Measurements from ENCODE around the gene CHST5. TPM values are rescaled to one million over a fixed set of nuclear protein-coding genes. Genes with fewer than 3 reads are reported as not detected.
A peak's percentile ranks its signal among the peaks of the same experiment; 100 is the strongest.

CHST5 gene
- total and polyA plus RNA-seq, 2 of the 13 experiments (the other 11 are each of a cell fraction or from before 2014, with no cell fraction given), result 0.05 TPM; not detected in 1

- TF ChIP-seq ZNF142 (CRISPR knock-in tag; IDR thresholded peaks at IDR 0.05) (no peak), ZNF644 (CRISPR knock-in tag; IDR thresholded peaks at IDR 0.05; ENCODE audit: low read depth) (peak; percentile 70; the same call in 1 of the 2 replicates), ZNF432 (CRISPR knock-in tag; IDR thresholded peaks at IDR 0.05; ENCODE audit: borderline replicate concordance) (no peak), SKIL (CRISPR knock-in tag; IDR thresholded peaks at IDR 0.05; ENCODE audit: borderline replicate concordance) (no peak), SNAI1 (CRISPR knock-in tag; IDR thresholded peaks at IDR 0.05; ENCODE audit: borderline replicate concordance) (no peak), REL (CRISPR knock-in tag; conservative IDR thresholded peaks at IDR 0.05) (no peak)
- TF ChIP-seq, protein P1, sequence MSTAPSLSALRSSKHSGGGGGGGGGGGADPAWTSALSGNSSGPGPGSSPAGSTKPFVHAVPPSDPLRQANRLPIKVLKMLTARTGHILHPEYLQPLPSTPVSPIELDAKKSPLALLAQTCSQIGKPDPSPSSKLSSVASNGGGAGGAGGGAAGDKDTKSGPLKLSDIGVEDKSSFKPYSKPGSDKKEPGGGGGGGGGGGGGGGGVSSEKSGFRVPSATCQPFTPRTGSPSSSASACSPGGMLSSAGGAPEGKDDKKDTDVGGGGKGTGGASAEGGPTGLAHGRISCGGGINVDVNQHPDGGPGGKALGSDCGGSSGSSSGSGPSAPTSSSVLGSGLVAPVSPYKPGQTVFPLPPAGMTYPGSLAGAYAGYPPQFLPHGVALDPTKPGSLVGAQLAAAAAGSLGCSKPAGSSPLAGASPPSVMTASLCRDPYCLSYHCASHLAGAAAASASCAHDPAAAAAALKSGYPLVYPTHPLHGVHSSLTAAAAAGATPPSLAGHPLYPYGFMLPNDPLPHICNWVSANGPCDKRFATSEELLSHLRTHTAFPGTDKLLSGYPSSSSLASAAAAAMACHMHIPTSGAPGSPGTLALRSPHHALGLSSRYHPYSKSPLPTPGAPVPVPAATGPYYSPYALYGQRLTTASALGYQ (CRISPR knock-in tag; IDR thresholded peaks at IDR 0.05), result no peak
- TF ChIP-seq, protein P2, sequence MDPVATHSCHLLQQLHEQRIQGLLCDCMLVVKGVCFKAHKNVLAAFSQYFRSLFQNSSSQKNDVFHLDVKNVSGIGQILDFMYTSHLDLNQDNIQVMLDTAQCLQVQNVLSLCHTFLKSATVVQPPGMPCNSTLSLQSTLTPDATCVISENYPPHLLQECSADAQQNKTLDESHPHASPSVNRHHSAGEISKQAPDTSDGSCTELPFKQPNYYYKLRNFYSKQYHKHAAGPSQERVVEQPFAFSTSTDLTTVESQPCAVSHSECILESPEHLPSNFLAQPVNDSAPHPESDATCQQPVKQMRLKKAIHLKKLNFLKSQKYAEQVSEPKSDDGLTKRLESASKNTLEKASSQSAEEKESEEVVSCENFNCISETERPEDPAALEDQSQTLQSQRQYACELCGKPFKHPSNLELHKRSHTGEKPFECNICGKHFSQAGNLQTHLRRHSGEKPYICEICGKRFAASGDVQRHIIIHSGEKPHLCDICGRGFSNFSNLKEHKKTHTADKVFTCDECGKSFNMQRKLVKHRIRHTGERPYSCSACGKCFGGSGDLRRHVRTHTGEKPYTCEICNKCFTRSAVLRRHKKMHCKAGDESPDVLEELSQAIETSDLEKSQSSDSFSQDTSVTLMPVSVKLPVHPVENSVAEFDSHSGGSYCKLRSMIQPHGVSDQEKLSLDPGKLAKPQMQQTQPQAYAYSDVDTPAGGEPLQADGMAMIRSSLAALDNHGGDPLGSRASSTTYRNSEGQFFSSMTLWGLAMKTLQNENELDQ (CRISPR knock-in tag; IDR thresholded peaks at IDR 0.05; ENCODE audit: borderline replicate concordance), result no peak
- TF ChIP-seq, protein P3, sequence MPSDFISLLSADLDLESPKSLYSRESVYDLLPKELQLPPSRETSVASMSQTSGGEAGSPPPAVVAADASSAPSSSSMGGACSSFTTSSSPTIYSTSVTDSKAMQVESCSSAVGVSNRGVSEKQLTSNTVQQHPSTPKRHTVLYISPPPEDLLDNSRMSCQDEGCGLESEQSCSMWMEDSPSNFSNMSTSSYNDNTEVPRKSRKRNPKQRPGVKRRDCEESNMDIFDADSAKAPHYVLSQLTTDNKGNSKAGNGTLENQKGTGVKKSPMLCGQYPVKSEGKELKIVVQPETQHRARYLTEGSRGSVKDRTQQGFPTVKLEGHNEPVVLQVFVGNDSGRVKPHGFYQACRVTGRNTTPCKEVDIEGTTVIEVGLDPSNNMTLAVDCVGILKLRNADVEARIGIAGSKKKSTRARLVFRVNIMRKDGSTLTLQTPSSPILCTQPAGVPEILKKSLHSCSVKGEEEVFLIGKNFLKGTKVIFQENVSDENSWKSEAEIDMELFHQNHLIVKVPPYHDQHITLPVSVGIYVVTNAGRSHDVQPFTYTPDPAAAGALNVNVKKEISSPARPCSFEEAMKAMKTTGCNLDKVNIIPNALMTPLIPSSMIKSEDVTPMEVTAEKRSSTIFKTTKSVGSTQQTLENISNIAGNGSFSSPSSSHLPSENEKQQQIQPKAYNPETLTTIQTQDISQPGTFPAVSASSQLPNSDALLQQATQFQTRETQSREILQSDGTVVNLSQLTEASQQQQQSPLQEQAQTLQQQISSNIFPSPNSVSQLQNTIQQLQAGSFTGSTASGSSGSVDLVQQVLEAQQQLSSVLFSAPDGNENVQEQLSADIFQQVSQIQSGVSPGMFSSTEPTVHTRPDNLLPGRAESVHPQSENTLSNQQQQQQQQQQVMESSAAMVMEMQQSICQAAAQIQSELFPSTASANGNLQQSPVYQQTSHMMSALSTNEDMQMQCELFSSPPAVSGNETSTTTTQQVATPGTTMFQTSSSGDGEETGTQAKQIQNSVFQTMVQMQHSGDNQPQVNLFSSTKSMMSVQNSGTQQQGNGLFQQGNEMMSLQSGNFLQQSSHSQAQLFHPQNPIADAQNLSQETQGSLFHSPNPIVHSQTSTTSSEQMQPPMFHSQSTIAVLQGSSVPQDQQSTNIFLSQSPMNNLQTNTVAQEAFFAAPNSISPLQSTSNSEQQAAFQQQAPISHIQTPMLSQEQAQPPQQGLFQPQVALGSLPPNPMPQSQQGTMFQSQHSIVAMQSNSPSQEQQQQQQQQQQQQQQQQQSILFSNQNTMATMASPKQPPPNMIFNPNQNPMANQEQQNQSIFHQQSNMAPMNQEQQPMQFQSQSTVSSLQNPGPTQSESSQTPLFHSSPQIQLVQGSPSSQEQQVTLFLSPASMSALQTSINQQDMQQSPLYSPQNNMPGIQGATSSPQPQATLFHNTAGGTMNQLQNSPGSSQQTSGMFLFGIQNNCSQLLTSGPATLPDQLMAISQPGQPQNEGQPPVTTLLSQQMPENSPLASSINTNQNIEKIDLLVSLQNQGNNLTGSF (CRISPR knock-in tag; IDR thresholded peaks at IDR 0.05), result no peak
Observed at GRCh38 chr16:75506574-75506973, 29.3 kb downstream of the CHST5 start (continued).

Data from HepG2 (cell line).